A549 (cell line): ENCODE results near the gene DNMT3A. TPM values are rescaled to one million over a fixed set of nuclear protein-coding genes. Genes with fewer than 3 reads are reported as not detected.

Experiments
- ATAC-seq, 2 experiments: fragments of 200-7000 bp in 1 of 2; fragments of >200 bp in 1 of 2; cut with Nextera tagmentation in 1 of 2; cut with Tn5 transposase in 1 of 2; 3 replicates each; pipeline versions ENCODE4 v1.8.0 to v1.9.1; 2018 to 2020; ENCODE audit warnings: mild to moderate bottlenecking in 1 of 2, moderate library complexity in 1 of 2
- CTCF ChIA-PET: fragments of 300-600 bp; sonication (Branson Sonifier 250); formaldehyde crosslinking; extraction: SDS; loops from one replicate; lab custom pipeline; 2021; ENCODE audit warnings: antibody characterized with exemption, inconsistent platforms; lab: Yijun Ruan, JAX
- POLR2A ChIA-PET: fragments of 350-600 bp; formaldehyde crosslinking; extraction: SDS; loops from one replicate; lab custom pipeline; 2021; ENCODE audit warnings: antibody characterized with exemption, inconsistent platforms; lab: Yijun Ruan, JAX
- DNase-seq, 2 experiments: peaks; one replicate each; pipeline versions ENCODE4 v3.0.0 to v3.0.0-alpha.2; 2011 to 2016; ENCODE audit warnings: low read depth in 1 of 2, low spot score in 1 of 2
- FAIRE-seq: peaks from 2 replicates; lab custom pipeline; 2011; peaks lifted over from hg19 to GRCh38; lab: Jason Lieb, UNC
- H3K27ac ChIP-seq, 2 experiments: fragments of >200 bp; sonication (Bioruptor Twin); formaldehyde crosslinking; 3 replicates each; pipeline ENCODE4 v1.5.1; 2016 to 2017
- H3K4me1 ChIP-seq: fragments of >200 bp; sonication (Bioruptor Twin); formaldehyde crosslinking; 3 replicates; pipeline ENCODE4 v1.6.1; 2016
- H3K4me2 ChIP-seq: fragments of >200 bp; sonication (Bioruptor Twin); formaldehyde crosslinking; 3 replicates; pipeline ENCODE4 v1.6.1; 2016
- H3K4me3 ChIP-seq: fragments of >200 bp; sonication (Bioruptor Twin); formaldehyde crosslinking; 3 replicates; pipeline ENCODE4 v1.5.1; 2016
- H3K9me3 ChIP-seq: fragments of >200 bp; sonication (Bioruptor Twin); formaldehyde crosslinking; 3 replicates; pipeline ENCODE4 v1.6.1; 2016
- CBX8 ChIP-seq: fragments of 200-600 bp; sonication (generic); IDR thresholded peaks from 2 replicates; pipeline ENCODE4 v1.6.1; 2016
- CHD2 ChIP-seq: fragments of 150-350 bp; IDR thresholded peaks from 2 replicates; pipeline ENCODE4 v1.6.1; 2014; ENCODE audit warnings: low read length; ENCODE audit not compliant: partially characterized antibody
- EHMT2 ChIP-seq: fragments of 200-600 bp; sonication (generic); IDR thresholded peaks from 2 replicates; pipeline ENCODE4 v1.6.1; 2016; ENCODE audit warnings: antibody characterized with exemption, low read depth, mild to moderate bottlenecking, moderate library complexity
- FOXS1 ChIP-seq: fragments of 250-450 bp; sonication (Bioruptor Pico); IDR thresholded peaks from 2 replicates; pipeline ENCODE4 v1.5.0; 2020; ENCODE audit warnings: mild to moderate bottlenecking, moderate library complexity
- GATA3 ChIP-seq: IDR thresholded peaks from 2 replicates; pipeline ENCODE4 v1.6.1; 2012; ENCODE audit warnings: borderline replicate concordance
- HDAC2 ChIP-seq: fragments of 200-600 bp; sonication (generic); IDR thresholded peaks from 2 replicates; pipeline ENCODE4 v1.6.1; 2016
- HEYL ChIP-seq: fragments of 250-450 bp; sonication (Bioruptor Pico); IDR thresholded peaks from 2 replicates; pipeline ENCODE4 v1.8.0; 2021; ENCODE audit warnings: mild to moderate bottlenecking, moderate library complexity
- HOXB13 ChIP-seq: fragments of 250-450 bp; sonication (Bioruptor Pico); IDR thresholded peaks from 2 replicates; pipeline ENCODE4 v1.5.0; 2020; ENCODE audit warnings: low read depth, mild to moderate bottlenecking, moderate library complexity
- JUNB ChIP-seq: fragments of >200 bp; sonication (Bioruptor Twin); formaldehyde crosslinking; IDR thresholded peaks from 2 replicates; pipeline ENCODE4 v1.6.1; 2016
- KDM1A ChIP-seq: fragments of 200-600 bp; sonication (generic); IDR thresholded peaks from 2 replicates; pipeline ENCODE4 v1.6.1; 2016; ENCODE audit warnings: low read depth, mild to moderate bottlenecking
- MYC ChIP-seq: IDR thresholded peaks from 2 replicates; pipeline ENCODE4 v1.6.1; 2012; ENCODE audit warnings: mild to moderate bottlenecking, inconsistent platforms, low read length, improper control_type of control experiment, borderline replicate concordance
- NR3C1 ChIP-seq: fragments of >200 bp; sonication (Bioruptor Twin); formaldehyde crosslinking; IDR thresholded peaks from 3 replicates; pipeline ENCODE4 v1.6.1; 2017
- RAD21 ChIP-seq, 2 experiments: fragments of >200 bp in 1 of 2; sonication (Bioruptor Twin) in 1 of 2; formaldehyde crosslinking in 1 of 2; IDR thresholded peaks in 1 of 2; conservative IDR thresholded peaks in 1 of 2; 2 replicates in 1 of 2; 3 replicates in 1 of 2; pipeline ENCODE4 v1.6.1; 2012 to 2018; ENCODE audit warnings: inconsistent platforms in 1 of 2
- RNF2 ChIP-seq: fragments of 200-600 bp; sonication (generic); IDR thresholded peaks from 2 replicates; pipeline ENCODE4 v1.6.1; 2016; ENCODE audit warnings: low read depth, mild to moderate bottlenecking, antibody characterized with exemption, moderate library complexity, borderline replicate concordance
- ZNF302 ChIP-seq: fragments of 250-450 bp; sonication (Bioruptor Pico); IDR thresholded peaks from 2 replicates; pipeline ENCODE4 v1.9.0; 2021; ENCODE audit warnings: inconsistent platforms, mild to moderate bottlenecking, moderate library complexity
- WGBS: methylation state at CpG from one replicate; pipeline ENCODE4 v1.1.6; 2017; ENCODE audit errors: missing lambda C conversion rate; 5-methylcytosine and 5-hydroxymethylcytosine counted together
- polyA plus RNA-seq, 4 experiments: library from polyadenylated mRNA; depleted of rRNA in 3 of 4; stranded (reverse); fragments of >200 nt; fragmentation: RNase III in 1 of 4; extraction: RNeasy Plus Mini Kit Qiagen cat#74134 plus additional on column Dnase treatment in 1 of 4; gene quantifications; 2 replicates in 3 of 4; 3 replicates in 1 of 4; pipeline ENCODE4 v1.2.3, GENCODE V29; 2011 to 2017
- TF ChIP-seq, protein P1 (sequence below): fragments of 450-650 bp; IDR thresholded peaks from 2 replicates; pipeline ENCODE4 v1.6.1; 2014; ENCODE audit warnings: antibody characterized with exemption
- TF ChIP-seq, protein P2 (sequence below): IDR thresholded peaks from 2 replicates; pipeline ENCODE4 v1.6.1; 2012; ENCODE audit warnings: low read depth, borderline replicate concordance
- TF ChIP-seq, protein P3 (sequence below): IDR thresholded peaks from 2 replicates; pipeline ENCODE4 v1.6.1; 2012
- TF ChIP-seq, protein P4 (sequence below): fragments of 250-450 bp; sonication (Bioruptor Pico); IDR thresholded peaks from 2 replicates; pipeline ENCODE4 v1.5.0; 2020; ENCODE audit warnings: low read depth, mild to moderate bottlenecking, moderate library complexity
- TF ChIP-seq, protein P5 (sequence below): fragments of 150-350 bp; IDR thresholded peaks from 2 replicates; pipeline ENCODE4 v1.6.1; 2014; ENCODE audit warnings: low read depth, mild to moderate bottlenecking, low read length
- TF ChIP-seq, protein P6 (sequence below): fragments of >200 bp; sonication (Bioruptor Twin); formaldehyde crosslinking; IDR thresholded peaks from 3 replicates; pipeline ENCODE4 v1.6.1; 2016
- TF ChIP-seq, protein P7 (sequence below): fragments of >200 bp; sonication (Bioruptor Twin); formaldehyde crosslinking; IDR thresholded peaks from 2 replicates; pipeline ENCODE4 v1.6.1; 2016

The DNMT3A gene
- polyA plus RNA-seq, 2 of the 4 experiments (the other 2 are of a cell fraction): 4.4 to 11.9 TPM

DNA sequence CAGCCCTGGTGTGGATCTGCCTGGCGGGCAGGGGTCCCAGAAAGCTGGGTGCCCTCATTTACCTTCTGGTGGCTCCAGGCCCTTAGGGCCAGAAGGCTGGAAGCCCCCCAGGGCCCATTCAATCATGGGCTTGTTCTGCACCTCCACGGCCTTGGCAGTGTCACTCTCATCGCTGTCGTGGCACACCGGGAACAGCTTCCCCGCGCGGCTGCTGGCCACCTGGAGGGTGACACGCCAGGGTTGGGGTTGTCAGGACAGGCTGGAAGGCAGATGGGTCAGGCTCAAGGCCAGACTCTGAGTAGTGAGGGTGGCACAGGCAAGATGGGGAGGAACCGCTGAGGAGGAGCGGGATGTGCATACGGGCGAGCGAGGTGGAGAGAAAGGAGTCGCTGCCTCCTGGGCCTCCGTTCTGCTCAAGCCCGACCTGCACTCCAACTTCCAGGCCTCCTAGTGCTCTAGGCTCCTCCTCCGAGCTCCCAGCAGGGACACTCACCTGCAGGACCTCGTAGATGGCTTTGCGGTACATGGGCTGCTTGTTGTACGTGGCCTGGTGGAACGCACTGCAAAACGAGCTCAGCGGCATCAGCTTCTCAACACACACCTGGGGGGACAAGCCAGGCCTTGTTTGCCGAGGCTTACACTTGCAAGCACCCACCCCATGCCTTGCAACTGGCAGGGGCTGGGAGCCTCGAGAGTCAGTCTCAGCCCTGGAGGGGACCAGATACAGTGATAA is 95.0 kb downstream of the DNMT3A start:
- no peak for FAIRE-seq
- 89% methylated on average over 25 of the region's 26 CpGs for WGBS
- no peak overlapping the region for H3K4me2 ChIP-seq
- ChIA-PET POLR2A (no interaction called here), CTCF (interaction anchor here (0.7 to 1.9 kb wide), 4 partner anchors 10 to 62 kb away, joined by 3 to 8 read pairs (median 4); no protein-coding TSS in a partner anchor)
- no peaks in the 10 kb centered on the region for H3K9me3 ChIP-seq
- DNase-seq: no peak
- ATAC-seq: no peak
- no peak overlapping the region for H3K4me3 ChIP-seq
- peaks cover 13% of the 10 kb centered on the region; the same call in 2 of the 3 replicates for H3K4me1 ChIP-seq
- H3K27ac ChIP-seq: no peak overlapping the region
- TF ChIP-seq, protein P1, sequence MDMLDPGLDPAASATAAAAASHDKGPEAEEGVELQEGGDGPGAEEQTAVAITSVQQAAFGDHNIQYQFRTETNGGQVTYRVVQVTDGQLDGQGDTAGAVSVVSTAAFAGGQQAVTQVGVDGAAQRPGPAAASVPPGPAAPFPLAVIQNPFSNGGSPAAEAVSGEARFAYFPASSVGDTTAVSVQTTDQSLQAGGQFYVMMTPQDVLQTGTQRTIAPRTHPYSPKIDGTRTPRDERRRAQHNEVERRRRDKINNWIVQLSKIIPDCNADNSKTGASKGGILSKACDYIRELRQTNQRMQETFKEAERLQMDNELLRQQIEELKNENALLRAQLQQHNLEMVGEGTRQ: no peak
- TF ChIP-seq, protein P2, sequence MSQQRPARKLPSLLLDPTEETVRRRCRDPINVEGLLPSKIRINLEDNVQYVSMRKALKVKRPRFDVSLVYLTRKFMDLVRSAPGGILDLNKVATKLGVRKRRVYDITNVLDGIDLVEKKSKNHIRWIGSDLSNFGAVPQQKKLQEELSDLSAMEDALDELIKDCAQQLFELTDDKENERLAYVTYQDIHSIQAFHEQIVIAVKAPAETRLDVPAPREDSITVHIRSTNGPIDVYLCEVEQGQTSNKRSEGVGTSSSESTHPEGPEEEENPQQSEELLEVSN: no peak
- TF ChIP-seq EHMT2 (no peak), ZNF302 (CRISPR knock-in tag) (no peak), CBX8 (no peak), NR3C1 (no peak), HDAC2 (no peak), MYC (no peak), KDM1A (no peak), HOXB13 (CRISPR knock-in tag) (no peak), GATA3 (no peak), CHD2 (no peak), RAD21 (conservative IDR thresholded peaks at IDR 0.05 in 1 of 2, IDR thresholded peaks at IDR 0.05 in 1 of 2) (no peak), RNF2 (no peak)
- TF ChIP-seq, protein P3, sequence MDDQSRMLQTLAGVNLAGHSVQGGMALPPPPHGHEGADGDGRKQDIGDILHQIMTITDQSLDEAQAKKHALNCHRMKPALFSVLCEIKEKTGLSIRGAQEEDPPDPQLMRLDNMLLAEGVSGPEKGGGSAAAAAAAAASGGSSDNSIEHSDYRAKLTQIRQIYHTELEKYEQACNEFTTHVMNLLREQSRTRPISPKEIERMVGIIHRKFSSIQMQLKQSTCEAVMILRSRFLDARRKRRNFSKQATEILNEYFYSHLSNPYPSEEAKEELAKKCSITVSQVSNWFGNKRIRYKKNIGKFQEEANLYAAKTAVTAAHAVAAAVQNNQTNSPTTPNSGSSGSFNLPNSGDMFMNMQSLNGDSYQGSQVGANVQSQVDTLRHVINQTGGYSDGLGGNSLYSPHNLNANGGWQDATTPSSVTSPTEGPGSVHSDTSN: no peak
- TF ChIP-seq, protein P4, sequence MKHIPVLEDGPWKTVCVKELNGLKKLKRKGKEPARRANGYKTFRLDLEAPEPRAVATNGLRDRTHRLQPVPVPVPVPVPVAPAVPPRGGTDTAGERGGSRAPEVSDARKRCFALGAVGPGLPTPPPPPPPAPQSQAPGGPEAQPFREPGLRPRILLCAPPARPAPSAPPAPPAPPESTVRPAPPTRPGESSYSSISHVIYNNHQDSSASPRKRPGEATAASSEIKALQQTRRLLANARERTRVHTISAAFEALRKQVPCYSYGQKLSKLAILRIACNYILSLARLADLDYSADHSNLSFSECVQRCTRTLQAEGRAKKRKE: no peak
- TF ChIP-seq, protein P5, sequence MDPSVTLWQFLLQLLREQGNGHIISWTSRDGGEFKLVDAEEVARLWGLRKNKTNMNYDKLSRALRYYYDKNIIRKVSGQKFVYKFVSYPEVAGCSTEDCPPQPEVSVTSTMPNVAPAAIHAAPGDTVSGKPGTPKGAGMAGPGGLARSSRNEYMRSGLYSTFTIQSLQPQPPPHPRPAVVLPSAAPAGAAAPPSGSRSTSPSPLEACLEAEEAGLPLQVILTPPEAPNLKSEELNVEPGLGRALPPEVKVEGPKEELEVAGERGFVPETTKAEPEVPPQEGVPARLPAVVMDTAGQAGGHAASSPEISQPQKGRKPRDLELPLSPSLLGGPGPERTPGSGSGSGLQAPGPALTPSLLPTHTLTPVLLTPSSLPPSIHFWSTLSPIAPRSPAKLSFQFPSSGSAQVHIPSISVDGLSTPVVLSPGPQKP: no peak
- TF ChIP-seq, all 56 proteins: peak for 0

DNA sequence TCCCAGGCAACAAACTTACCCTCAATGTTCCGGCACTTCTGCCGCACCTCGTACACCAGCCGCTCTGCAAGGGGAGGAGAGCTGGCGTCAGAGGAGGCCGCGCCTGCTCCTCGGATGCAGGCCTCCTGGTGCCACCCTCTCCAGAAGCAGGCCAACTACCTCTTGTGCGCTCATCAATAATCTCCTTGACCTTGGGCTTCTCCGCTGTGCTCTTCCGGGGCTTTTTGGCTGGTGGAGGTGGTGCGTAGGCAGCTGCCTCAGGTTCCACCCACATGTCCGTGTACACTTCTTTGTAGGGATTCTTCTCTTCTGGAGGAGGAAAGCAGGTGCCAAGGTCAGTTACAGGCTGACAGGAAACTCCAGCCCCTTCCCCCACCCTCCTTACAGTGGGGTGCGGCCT is 95.7 kb downstream of the DNMT3A start:
- no peak for DNase-seq
- 91% methylated on average over 14 of the region's 14 CpGs for WGBS
- Histone ChIP-seq H3K4me1 (peaks cover 6% of the 10 kb centered on the region; the same call in 1 of the 3 replicates), H3K4me3 (no peak overlapping the region), H3K27ac (no peak overlapping the region), H3K4me2 (no peak overlapping the region), H3K9me3 (no peaks in the 10 kb centered on the region)
- no peak for FAIRE-seq
- ChIA-PET POLR2A (no interaction called here), CTCF (interaction anchor here (0.7 kb wide), 1 partner anchor 43 kb away, joined by 3 read pairs; no protein-coding TSS in a partner anchor)
- TF ChIP-seq HOXB13 (CRISPR knock-in tag) (no peak), FOXS1 (CRISPR knock-in tag) (no peak), ZNF302 (CRISPR knock-in tag) (no peak), HEYL (no peak), JUNB (no peak)
- TF ChIP-seq, protein P6, sequence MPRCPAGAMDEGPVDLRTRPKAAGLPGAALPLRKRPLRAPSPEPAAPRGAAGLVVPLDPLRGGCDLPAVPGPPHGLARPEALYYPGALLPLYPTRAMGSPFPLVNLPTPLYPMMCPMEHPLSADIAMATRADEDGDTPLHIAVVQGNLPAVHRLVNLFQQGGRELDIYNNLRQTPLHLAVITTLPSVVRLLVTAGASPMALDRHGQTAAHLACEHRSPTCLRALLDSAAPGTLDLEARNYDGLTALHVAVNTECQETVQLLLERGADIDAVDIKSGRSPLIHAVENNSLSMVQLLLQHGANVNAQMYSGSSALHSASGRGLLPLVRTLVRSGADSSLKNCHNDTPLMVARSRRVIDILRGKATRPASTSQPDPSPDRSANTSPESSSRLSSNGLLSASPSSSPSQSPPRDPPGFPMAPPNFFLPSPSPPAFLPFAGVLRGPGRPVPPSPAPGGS: no peak
- TF ChIP-seq, protein P7, sequence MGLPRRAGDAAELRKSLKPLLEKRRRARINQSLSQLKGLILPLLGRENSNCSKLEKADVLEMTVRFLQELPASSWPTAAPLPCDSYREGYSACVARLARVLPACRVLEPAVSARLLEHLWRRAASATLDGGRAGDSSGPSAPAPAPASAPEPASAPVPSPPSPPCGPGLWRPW: no peak
- ATAC-seq: no peak
